Fibroblast of skin of abdomen (primary cell): ENCODE measurements around the gene ARMC9.
"Not testable (repeated sequence)": the region's sequence is repeated elsewhere in the genome, so short reads cannot be mapped to it uniquely, and the experiment has no call there.

ENCODE experiments used
- DNase-seq: peaks from one replicate; pipeline ENCODE4 v3.0.0-alpha.2; 2013

Gene ARMC9

DNA sequence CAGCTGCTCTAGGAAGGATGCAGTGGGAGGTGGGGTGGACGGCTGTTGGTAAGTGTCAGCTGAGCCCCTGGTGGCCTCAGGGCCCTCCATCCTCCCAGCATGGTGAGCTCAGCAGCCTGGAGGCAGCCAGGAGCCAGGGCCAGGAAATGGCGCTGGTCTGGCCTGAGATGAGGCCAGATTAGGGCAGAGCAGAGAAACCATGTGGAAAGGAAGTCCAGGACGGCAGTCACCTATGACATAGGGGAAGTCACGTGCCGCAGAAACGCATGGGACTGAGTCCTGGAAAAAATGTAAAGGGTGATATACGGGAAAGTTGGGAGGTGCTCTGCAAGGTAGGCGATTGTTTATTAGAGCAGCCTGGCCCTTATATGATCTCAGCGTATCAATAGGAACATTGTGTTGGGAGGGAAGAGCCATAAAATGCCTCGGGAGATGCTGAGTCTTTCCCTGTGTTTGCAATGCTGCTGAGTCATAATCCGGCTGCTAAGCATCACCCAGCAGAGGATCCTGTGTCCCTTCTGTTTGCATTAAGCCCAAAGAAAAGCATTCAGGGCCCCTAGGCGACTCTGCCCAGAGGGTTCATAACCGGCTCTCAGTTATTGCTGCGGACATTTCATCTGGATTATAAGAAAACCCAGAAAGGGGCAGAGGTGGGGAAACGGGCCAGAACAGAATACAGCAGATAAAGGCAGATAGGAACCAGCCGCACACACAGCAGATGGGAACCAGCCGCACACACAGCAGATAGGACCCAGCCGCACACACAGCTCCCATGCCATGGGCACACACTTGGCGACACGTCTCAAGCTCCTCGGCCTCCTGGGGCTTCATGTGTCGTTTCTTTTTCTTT is 166.8 kb downstream of the ARMC9 start:
- DNase-seq = peak; percentile 74

GRCh38 chr2:231367178-231367577 is 168.7 kb downstream of the ARMC9 start:
- no peak for DNase-seq

DNA sequence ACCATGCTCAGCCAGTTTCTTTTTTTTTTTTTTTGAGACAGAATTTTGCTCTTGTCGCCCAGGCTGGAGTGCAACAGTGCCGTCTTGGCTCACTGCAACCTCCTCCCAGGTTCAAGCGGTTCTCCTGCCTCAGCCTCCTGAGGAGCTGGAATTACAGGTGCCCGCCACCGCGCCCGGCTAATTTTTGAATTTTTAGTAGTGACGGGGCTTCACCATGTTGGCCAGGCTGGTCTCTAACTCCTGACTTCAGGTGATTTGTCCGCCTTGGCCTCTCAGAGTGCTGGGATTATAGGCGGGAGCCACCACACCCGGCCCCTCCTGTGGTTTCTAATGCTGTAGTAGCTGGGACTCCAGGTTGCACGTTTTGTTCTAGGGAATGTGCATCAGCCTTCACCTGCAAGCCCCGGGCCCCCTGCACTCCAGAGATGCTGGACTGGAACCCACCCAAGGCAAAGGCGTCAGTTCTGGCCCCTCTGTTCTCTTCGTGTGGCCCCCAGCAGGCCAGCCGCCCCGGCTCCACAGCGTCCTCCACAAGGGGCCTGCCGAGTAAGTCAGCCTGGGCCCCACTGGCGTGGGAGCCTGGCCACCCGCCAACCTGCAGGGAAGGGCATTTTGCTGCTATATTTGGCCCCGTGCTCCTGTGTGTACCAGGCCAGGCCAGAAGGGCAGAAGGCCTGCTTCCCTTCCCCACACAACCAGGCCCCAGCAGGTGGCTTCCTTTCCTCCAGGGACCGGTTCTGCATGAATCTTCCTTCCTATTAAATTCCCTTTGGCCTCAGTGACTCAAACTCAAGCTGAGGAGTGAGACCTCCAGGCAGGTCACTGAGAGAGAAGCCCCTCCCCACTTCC is 171.4 kb downstream of the ARMC9 start:
- DNase-seq = no peak

DNA sequence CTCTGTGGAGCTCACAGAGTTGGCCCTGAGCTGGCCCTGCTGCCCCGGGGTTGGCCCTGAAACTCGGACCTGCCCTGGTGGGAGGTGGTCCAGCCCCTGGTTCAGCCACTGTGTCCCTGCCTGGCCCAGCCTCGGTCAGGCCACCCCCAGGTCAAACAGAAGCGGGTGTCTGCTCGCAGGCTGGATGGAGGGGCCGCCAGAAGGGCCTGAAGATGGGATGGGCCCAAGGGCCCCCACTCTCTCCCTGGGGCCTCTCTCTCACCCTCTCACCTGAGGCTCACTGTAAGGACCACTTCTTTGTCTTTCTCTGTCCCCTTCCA is 172.0 kb downstream of the ARMC9 start:
- no peak for DNase-seq

GRCh38 chr2:231370749-231371429 is 172.5 kb downstream of the ARMC9 start:
- DNase-seq = no peak

DNA sequence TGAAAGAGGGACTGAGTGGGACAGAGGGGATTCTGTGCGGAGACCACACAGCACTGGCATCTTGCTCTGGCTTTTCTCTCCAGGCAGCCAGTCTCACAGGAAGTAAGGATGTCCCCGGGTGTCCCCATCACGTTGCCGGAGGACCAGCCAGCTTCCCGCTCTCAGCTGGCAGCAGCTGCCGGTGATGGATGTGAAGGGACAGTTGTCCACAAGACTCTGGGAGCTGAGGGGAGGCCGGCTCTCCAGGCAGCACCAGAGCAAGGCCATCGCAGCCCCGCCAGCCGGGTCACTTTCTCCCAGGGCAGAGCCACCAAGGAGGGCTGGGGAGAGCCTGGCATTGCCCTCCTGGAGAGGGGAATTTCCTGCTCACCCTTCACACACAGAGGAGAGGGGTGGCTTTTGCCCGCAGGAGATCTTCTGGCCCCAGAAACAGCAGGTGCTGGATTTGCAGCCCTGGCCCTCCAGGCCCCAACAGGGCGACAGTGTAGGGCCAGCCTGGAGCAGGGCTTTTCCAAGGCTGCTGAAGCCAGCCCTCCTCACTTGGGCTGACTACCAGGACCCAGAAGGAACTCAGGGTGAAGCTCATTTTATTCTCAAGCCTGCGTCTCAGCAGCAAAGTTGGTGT is 173.1 kb downstream of the ARMC9 start:
- no peak for DNase-seq

GRCh38 chr2:231372326-231372725 is 173.9 kb downstream of the ARMC9 start:
- DNase-seq = no peak

GRCh38 chr2:231373184-231373583 is 174.8 kb downstream of the ARMC9 start:
- DNase-seq = no peak

DNA sequence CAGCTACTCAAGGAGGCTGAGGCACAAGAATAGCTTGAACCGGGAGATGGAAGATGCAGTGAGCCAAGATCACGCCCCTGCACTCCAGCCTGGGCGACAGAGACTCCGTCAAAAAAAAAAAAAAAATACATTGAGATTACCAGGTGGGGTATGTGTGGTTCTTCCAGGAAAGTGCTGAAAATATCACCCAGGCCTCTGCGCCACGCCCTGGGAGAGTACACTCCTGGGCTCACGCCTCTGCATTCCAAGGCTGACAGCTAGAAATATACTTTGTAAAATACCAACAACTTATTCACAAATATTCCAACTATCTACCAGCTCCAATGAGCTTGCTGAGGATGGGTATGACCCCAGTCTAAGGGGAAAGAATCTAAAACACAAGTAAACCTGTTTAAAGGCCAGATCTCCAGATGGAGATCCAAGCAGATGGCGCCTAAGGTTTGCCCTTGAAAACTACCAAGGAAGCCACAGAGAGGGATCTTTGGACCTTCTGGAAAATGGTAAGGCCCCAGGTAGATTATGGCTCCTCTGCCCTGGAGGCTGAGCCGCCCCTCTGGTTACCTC is 175.4 kb downstream of the ARMC9 start:
- DNase-seq = no peak

DNA sequence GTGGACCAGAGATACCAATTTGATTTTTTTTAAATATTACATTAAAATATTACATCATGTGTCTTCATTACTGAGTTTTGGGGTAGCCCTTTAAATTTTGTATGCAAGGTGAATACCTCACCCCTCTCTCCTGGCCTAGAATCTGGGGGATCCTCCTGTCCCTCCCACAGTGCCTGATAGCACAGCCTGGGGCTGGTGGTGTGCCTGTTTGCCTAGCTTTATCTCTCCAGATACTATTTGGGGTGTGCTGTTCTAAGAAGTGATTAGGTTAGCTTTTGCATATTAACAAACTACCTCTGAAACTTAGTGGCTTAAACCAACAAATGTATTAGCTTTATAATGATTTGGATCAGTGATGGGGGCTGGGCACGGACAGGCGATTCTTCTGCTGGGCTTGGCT is 176.3 kb downstream of the ARMC9 start:
- no peak for DNase-seq

GRCh38 chr2:231375994-231376615 is 177.7 kb downstream of the ARMC9 start:
- DNase-seq = not testable (repeated sequence)

DNA sequence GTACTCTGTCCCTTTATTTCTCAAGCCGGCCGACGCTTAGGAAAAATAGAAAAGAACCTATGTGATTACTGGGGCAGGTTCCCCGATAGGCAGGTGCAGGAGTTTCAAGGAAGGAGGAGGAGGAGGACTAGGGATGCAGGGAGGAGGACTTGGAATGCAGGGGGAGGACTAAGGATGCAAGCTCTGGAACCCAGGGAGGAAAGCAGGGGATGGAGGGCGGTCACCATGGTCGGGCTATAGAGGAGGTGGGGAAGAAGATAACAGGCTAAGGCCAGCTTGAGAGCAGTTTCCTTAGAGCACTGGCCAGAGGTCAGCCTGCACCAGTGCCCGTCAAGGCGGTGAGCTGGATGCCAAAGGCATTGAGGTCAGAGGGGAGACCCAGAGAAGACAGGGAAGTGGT is 178.4 kb downstream of the ARMC9 start:
- DNase-seq = no peak

GRCh38 chr2:231378026-231378722 is 179.7 kb downstream of the ARMC9 start:
- no peak for DNase-seq

- no peak for DNase-seq
These were observed 181.1 kb downstream of the ARMC9 start for GRCh38 chr2:231379266-231380215.

GRCh38 chr2:231380307-231380706 is 181.9 kb downstream of the ARMC9 start:
- no peak for DNase-seq

DNA sequence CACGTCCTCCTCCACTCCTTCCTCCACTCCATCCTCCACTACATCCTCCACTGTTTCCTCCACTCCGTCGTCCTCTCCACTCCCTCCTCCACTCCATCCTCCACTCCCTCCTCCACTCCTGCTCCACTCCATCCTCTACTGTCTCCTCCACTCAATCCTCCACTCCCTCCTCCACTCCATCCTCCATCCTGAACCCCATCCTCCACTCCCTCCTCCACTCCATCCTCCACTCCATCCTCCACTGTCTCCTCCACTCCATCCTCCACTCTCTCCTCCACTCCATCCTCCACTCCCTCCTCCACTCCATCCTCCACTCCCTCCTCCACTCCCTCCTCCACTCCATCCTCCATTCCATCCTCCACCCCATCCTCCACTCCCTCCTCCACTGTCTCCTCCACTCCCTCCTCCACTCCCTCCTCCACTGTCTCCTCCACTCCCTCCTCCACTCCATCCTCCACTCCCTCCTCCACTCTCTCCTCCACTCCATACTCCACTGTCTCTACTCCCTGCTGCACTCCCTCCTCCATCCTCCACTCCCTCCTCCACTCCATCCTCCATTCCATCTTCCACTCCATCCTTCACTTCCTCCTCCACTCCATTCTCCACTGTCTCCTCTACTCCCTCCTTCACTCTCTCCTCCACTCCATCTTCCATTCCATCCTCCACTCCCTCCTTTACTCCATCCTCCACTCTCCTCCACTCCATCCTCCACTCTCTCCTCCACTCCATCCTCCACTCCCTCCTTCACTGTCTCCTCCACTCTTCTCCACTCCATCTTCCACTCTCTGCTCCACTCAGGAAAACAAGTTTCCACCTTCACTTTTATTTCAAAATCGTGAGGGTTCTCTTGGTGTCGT is 182.8 kb downstream of the ARMC9 start:
- no peak for DNase-seq

- DNase-seq = no peak
These were observed 183.7 kb downstream of the ARMC9 start for GRCh38 chr2:231382116-231382515.

- DNase-seq = no peak
These were observed 185.1 kb downstream of the ARMC9 start for GRCh38 chr2:231383416-231384108.

DNA sequence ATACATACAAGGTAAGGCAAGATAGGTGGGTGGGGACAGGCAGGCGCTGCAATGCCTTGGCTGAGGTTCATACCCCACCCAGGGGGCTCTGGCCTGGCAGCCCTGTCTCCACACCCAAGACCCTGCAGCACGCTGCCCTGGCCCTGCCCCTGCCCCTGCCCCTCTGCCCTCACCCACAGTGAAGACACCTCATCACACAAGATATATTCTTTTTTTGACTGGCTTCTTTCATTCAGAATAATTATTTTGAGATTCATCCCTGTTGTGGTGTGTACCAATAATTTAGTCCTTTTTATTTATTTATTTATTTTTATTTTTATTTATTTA is 185.6 kb downstream of the ARMC9 start:
- no peak for DNase-seq
